H1 (cell line): Measurements from ENCODE around the gene MYORG. TPM values are rescaled to one million over a fixed set of nuclear protein-coding genes. Genes with fewer than 3 reads are reported as not detected.

ENCODE experiments used
- CTCF ChIA-PET: fragments of 300-600 bp; sonication (Branson Sonifier 250); formaldehyde crosslinking; loops from one replicate; lab custom pipeline; 2021; ENCODE audit not compliant: partially characterized antibody; lab: Charles Lee
- POLR2A ChIA-PET: fragments of 300-600 bp; sonication (Branson Sonifier 250); formaldehyde crosslinking; loops from one replicate; lab custom pipeline; 2021; ENCODE audit warnings: inconsistent platforms; ENCODE audit not compliant: partially characterized antibody; lab: Charles Lee
- DNase-seq, 2 experiments: peaks; one replicate each; pipeline versions ENCODE4 v3.0.0 to v3.0.0-alpha.2; 2010 to 2022; ENCODE audit warnings: low spot score in 2 of 2, low read depth in 1 of 2, mixed read lengths in 1 of 2
- FAIRE-seq: peaks from 2 replicates; lab custom pipeline; 2011; peaks lifted over from hg19 to GRCh38; lab: Jason Lieb, UNC
- H2AFZ ChIP-seq: 2 replicates; pipeline ENCODE4 v1.8.1; 2012; ENCODE audit warnings: low read length, inconsistent platforms
- H2AK5ac ChIP-seq: 2 replicates; pipeline ENCODE4 v1.6.1; 2013; ENCODE audit warnings: low read depth, low read length
- H2BK120ac ChIP-seq: replicated peaks from 2 replicates; pipeline ENCODE3; 2013; ENCODE audit warnings: low read depth, low read length, inconsistent platforms
- H2BK12ac ChIP-seq: 2 replicates; pipeline ENCODE4 v1.6.1; 2013; ENCODE audit warnings: low read depth, low read length
- H2BK15ac ChIP-seq: 2 replicates; pipeline ENCODE4 v1.6.1; 2013; ENCODE audit warnings: low read length
- H2BK20ac ChIP-seq: 2 replicates; pipeline ENCODE4 v1.6.1; 2013; ENCODE audit warnings: low read length
- H2BK5ac ChIP-seq: 2 replicates; pipeline ENCODE4 v1.6.1; 2013; ENCODE audit warnings: low read depth, low read length
- H3K14ac ChIP-seq: 2 replicates; pipeline ENCODE4 v1.6.1; 2013; ENCODE audit warnings: inconsistent platforms; ENCODE audit not compliant: insufficient read length
- H3K18ac ChIP-seq: 2 replicates; pipeline ENCODE4 v1.6.1; 2013; ENCODE audit warnings: low read length; ENCODE audit errors: extremely low read depth
- H3K23ac ChIP-seq: 2 replicates; pipeline ENCODE4 v1.6.1; 2013; ENCODE audit warnings: inconsistent platforms; ENCODE audit not compliant: insufficient read length
- H3K23me2 ChIP-seq: 2 replicates; pipeline ENCODE4 v1.6.1; 2013; ENCODE audit warnings: low read depth, low read length
- H3K27ac ChIP-seq: 2 replicates; pipeline ENCODE4 v1.6.1; 2011; ENCODE audit warnings: low read depth, low read length, inconsistent platforms
- H3K27me3 ChIP-seq, 4 experiments: replicated peaks in 1 of 4; 1 replicate in 1 of 4; 2 replicates in 3 of 4; pipeline versions ENCODE4 v1.6.1 to v1.8.1; 2011 to 2013; ENCODE audit warnings: low read length in 3 of 4, mild to moderate bottlenecking in 3 of 4, inconsistent platforms in 2 of 4, mixed read lengths in 2 of 4, moderate library complexity in 1 of 4; ENCODE audit not compliant: control insufficient read depth in 3 of 4, insufficient read depth in 3 of 4; ENCODE audit errors: extremely low read depth in 1 of 4
- H3K36me3 ChIP-seq, 4 experiments: 2 replicates each; pipeline versions ENCODE4 v1.6.1 to v1.8.1; 2011 to 2013; ENCODE audit warnings: mild to moderate bottlenecking in 4 of 4, low read length in 3 of 4, moderate library complexity in 2 of 4, control low read depth in 1 of 4, inconsistent platforms in 1 of 4; ENCODE audit not compliant: insufficient read depth in 4 of 4, control insufficient read depth in 2 of 4
- H3K4ac ChIP-seq: replicated peaks from 2 replicates; pipeline ENCODE3; 2013; ENCODE audit warnings: low read length, low read depth, mixed read lengths, inconsistent platforms; ENCODE audit not compliant: insufficient read length
- H3K4me1 ChIP-seq, 4 experiments: replicated peaks in 1 of 4; 1 replicate in 1 of 4; 2 replicates in 3 of 4; pipeline versions ENCODE4 v1.6.1 to v1.8.1; 2011 to 2013; ENCODE audit warnings: low read length in 3 of 4, inconsistent platforms in 2 of 4, mixed read lengths in 1 of 4; ENCODE audit not compliant: insufficient read depth in 4 of 4, control insufficient read depth in 3 of 4
- H3K4me2 ChIP-seq, 2 experiments: 2 replicates each; pipeline versions ENCODE4 v1.6.1 to v1.8.1; 2011 to 2013; ENCODE audit warnings: low read depth in 2 of 2, low read length in 2 of 2, control low read depth in 1 of 2, inconsistent platforms in 1 of 2, mild to moderate bottlenecking in 1 of 2; ENCODE audit not compliant: insufficient read depth in 1 of 2
- H3K4me3 ChIP-seq, 4 experiments: fragments of 200-600, 300-600 bp in 1 of 4; sonication (generic), shearing (Covaris generic), sonication (Bioruptor Twin) in 1 of 4; 2 replicates each; pipeline versions ENCODE4 v1.5.1 to v1.8.1; 2011 to 2016; ENCODE audit warnings: low read length in 4 of 4, low read depth in 3 of 4, control low read depth in 2 of 4, inconsistent platforms in 2 of 4, mild to moderate bottlenecking in 2 of 4, mixed read lengths in 1 of 4, moderate library complexity in 1 of 4; ENCODE audit not compliant: insufficient read depth in 2 of 4; ENCODE audit errors: extremely low read depth in 1 of 4
- H3K56ac ChIP-seq: replicated peaks from 2 replicates; pipeline ENCODE3; 2013; ENCODE audit warnings: low read depth, mild to moderate bottlenecking, mixed read lengths, low read length, inconsistent platforms; ENCODE audit not compliant: insufficient read length
- H3K79me1 ChIP-seq: 2 replicates; pipeline ENCODE4 v1.6.1; 2013; ENCODE audit warnings: low read depth, low read length, control low read depth
- H3K79me2 ChIP-seq, 2 experiments: 2 replicates each; pipeline versions ENCODE4 v1.6.1 to v1.8.1; 2012 to 2013; ENCODE audit warnings: low read length in 2 of 2, mild to moderate bottlenecking in 2 of 2, inconsistent platforms in 1 of 2; ENCODE audit not compliant: insufficient read depth in 2 of 2, control insufficient read depth in 1 of 2
- H3K9ac ChIP-seq, 4 experiments: replicated peaks in 1 of 4; 1 replicate in 1 of 4; 2 replicates in 3 of 4; pipeline versions ENCODE4 v1.6.1 to v1.8.1; 2011 to 2013; ENCODE audit warnings: low read depth in 3 of 4, low read length in 3 of 4, control low read depth in 2 of 4, mild to moderate bottlenecking in 2 of 4, moderate library complexity in 2 of 4, inconsistent platforms in 1 of 4; ENCODE audit errors: extremely low read depth in 1 of 4
- H3K9me3 ChIP-seq, 2 experiments: 2 replicates each; pipeline versions ENCODE4 v1.6.1 to v1.8.1; 2012 to 2013; ENCODE audit warnings: mild to moderate bottlenecking in 2 of 2, moderate library complexity in 2 of 2, control low read depth in 1 of 2, inconsistent platforms in 1 of 2, low read depth in 1 of 2, low read length in 1 of 2, mixed read lengths in 1 of 2; ENCODE audit not compliant: insufficient read depth in 2 of 2
- H4K20me1 ChIP-seq, 2 experiments: replicated peaks in 1 of 2; 2 replicates each; pipeline versions ENCODE3 to v1.8.1; 2011 to 2013; ENCODE audit warnings: inconsistent platforms in 2 of 2, low read length in 2 of 2, mild to moderate bottlenecking in 1 of 2; ENCODE audit not compliant: insufficient read depth in 2 of 2, control insufficient read depth in 1 of 2
- H4K5ac ChIP-seq: 2 replicates; pipeline ENCODE4 v1.6.1; 2013; ENCODE audit warnings: low read length, low read depth, mixed read lengths, inconsistent platforms; ENCODE audit not compliant: insufficient read length
- H4K8ac ChIP-seq: 2 replicates; pipeline ENCODE4 v1.8.0; 2013; ENCODE audit warnings: mild to moderate bottlenecking, moderate library complexity, low read length, inconsistent platforms; ENCODE audit not compliant: insufficient read depth; ENCODE audit errors: extremely low read depth
- H4K91ac ChIP-seq: replicated peaks from 2 replicates; pipeline ENCODE3; 2013; ENCODE audit warnings: low read length, mixed read lengths, inconsistent platforms; ENCODE audit not compliant: insufficient read length
- CEBPB ChIP-seq: IDR thresholded peaks from 2 replicates; pipeline ENCODE4 v1.6.1; 2012; ENCODE audit warnings: low read depth, low read length
- EP300 ChIP-seq, 2 experiments: IDR thresholded peaks; 1 replicate in 1 of 2; 2 replicates in 1 of 2; pipeline ENCODE4 v1.6.1; 2011 to 2012; ENCODE audit warnings: low read depth in 2 of 2, low read length in 2 of 2, mild to moderate bottlenecking in 2 of 2, borderline replicate concordance in 1 of 2, inconsistent platforms in 1 of 2, moderate library complexity in 1 of 2
- FOSL1 ChIP-seq: IDR thresholded peaks from 2 replicates; pipeline ENCODE4 v1.6.1; 2011; ENCODE audit warnings: mild to moderate bottlenecking, low read depth, low read length, moderate library complexity; ENCODE audit not compliant: insufficient read depth
- HDAC2 ChIP-seq, 2 experiments: fragments of 300-600 bp in 1 of 2; sonication (generic) in 1 of 2; IDR thresholded peaks; 2 replicates each; pipeline ENCODE4 v1.6.1; 2011 to 2012; ENCODE audit warnings: low read depth in 2 of 2, low read length in 2 of 2, mild to moderate bottlenecking in 2 of 2, moderate library complexity in 2 of 2, borderline replicate concordance in 1 of 2, inconsistent platforms in 1 of 2
- KDM4A ChIP-seq: IDR thresholded peaks from one replicate; pipeline ENCODE4 v1.7.1; 2012; ENCODE audit warnings: low read depth, mild to moderate bottlenecking, moderate library complexity, low read length, inconsistent platforms; ENCODE audit not compliant: severe bottlenecking
- MAFK ChIP-seq: IDR thresholded peaks from 2 replicates; pipeline ENCODE4 v1.6.1; 2012; ENCODE audit warnings: low read depth, mild to moderate bottlenecking, improper control_type of control experiment, low read length
- PHF8 ChIP-seq: fragments of 200-600 bp; sonication (generic); conservative IDR thresholded peaks from 2 replicates; pipeline ENCODE4 v1.7.1; 2012; ENCODE audit warnings: low read depth, mild to moderate bottlenecking, inconsistent platforms, low read length, moderate library complexity
- SAP30 ChIP-seq: fragments of 300-600 bp; sonication (generic); IDR thresholded peaks from 2 replicates; pipeline ENCODE4 v1.7.1; 2012; ENCODE audit warnings: low read length, moderate library complexity, mild to moderate bottlenecking, inconsistent platforms; ENCODE audit not compliant: insufficient read depth, insufficient replicate concordance
- polyA plus RNA-seq, 7 experiments: library from polyadenylated mRNA; depleted of rRNA in 3 of 7; stranded (reverse) in 5 of 7; unstranded in 2 of 7; fragments of >200 nt in 5 of 7; fragments of 200-250 nt in 2 of 7; gene quantifications; 1 replicate in 5 of 7; 2 replicates in 1 of 7; 4 replicates in 1 of 7; pipeline versions ENCODE4 v1.2.1 to v1.2.3, GENCODE V29; 2011 to 2013; ENCODE audit warnings: missing spikeins in 2 of 7, mixed read lengths in 2 of 7
- total RNA-seq: library from RNA; stranded (reverse); fragmentation: NEBNext Ultra II Directional; extraction: Animal tissue kit (Norgen Biotek cat#: 25700); gene quantifications from 2 replicates; pipeline ENCODE4 v1.2.1, GENCODE V29; 2021

MYORG gene
- total and polyA plus RNA-seq, 2 of the 8 experiments (the other 6 are each of a cell fraction or from before 2014, with no cell fraction given): 1.2 to 5.9 TPM

- Histone ChIP-seq H3K79me2 (no peaks in the 10 kb centered on the region), H3K79me1 (no peaks in the 10 kb centered on the region), H2BK15ac (no peak overlapping the region), H3K56ac (no peak overlapping the region), H2AFZ (no peak overlapping the region), H3K23me2 (no peaks in the 10 kb centered on the region), H2BK120ac (no peak overlapping the region), H2AK5ac (no peak overlapping the region), H3K4me3 (no peak overlapping the region), H3K27ac (no peak overlapping the region), H3K14ac (no peak overlapping the region), H3K18ac (no peak overlapping the region), H4K8ac (no peak overlapping the region), H3K4me2 (no peak overlapping the region), H3K9ac (no peak overlapping the region), H2BK20ac (no peak overlapping the region), H3K36me3 (peaks cover 0 to 3% (median 0%) of the 10 kb centered on the region in 4 experiments; a peak in 1 of 8 replicates), H3K4me1 (no peaks in the 10 kb centered on the region), H4K91ac (no peak overlapping the region), H2BK5ac (no peak overlapping the region), H4K20me1 (no peaks in the 10 kb centered on the region), H3K9me3 (no peaks in the 10 kb centered on the region), H3K4ac (no peak overlapping the region), H4K5ac (no peak overlapping the region), H2BK12ac (no peak overlapping the region), H3K27me3 (no peaks in the 10 kb centered on the region), H3K23ac (no peak overlapping the region)
- DNase-seq (no peak), FAIRE-seq (no peak)
- ChIA-PET POLR2A (interaction anchor here (1.1 to 2.4 kb wide), 3 partner anchors 12 to 29 kb away, joined by 3 to 11 read pairs (median 4); partner anchors contain the start of gene MYORG), CTCF (interaction anchor here (1.1 to 7.8 kb wide), 6 partner anchors 9 to 31 kb away, joined by 3 to 56 read pairs (median 4); partner anchors contain the start of gene MYORG)
- TF ChIP-seq KDM4A (no peak), EP300 (IDR thresholded peaks at IDR 0.05; ENCODE audit: borderline replicate concordance in 1 of 2, low read depth in 2 of 2, low read length in 2 of 2) (no peak), FOSL1 (no peak), PHF8 (no peak), SAP30 (no peak), HDAC2 (IDR thresholded peaks at IDR 0.05; ENCODE audit: borderline replicate concordance in 1 of 2, low read depth in 2 of 2, low read length in 2 of 2) (no peak), MAFK (no peak), CEBPB (no peak)
Measured at GRCh38 chr9:34347800-34348158, 28.9 kb downstream of the MYORG start.
